ENCODE data around the gene E2F6. TPM values are rescaled to one million over a fixed set of nuclear protein-coding genes. Genes with fewer than 3 reads are reported as not detected.

The E2F6 gene
- total RNA-seq, 1 experiment from 2014 or later: 21.8 TPM

DNA sequence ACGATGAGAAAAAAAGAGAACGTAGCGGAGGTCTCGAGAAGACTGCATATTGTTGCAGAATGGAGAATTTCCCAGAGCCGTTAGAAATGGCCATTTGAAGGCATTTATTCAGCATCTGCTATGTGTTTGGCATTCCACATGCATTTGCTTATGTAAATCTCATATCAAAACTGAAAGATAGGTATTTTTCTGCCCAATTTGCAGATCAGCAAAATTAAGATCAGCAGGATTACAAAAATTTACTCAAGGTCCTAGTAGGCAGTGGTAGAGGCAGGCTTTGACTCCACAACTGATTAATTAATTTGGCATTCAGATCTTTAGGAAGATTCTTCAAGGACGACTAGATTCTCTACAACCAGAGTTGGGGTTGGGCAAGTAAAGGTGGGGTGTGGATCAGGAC is 1.8 kb upstream of the E2F6 start:
- peaks cover 8 to 12% of the 10 kb centered on the region in 2 experiments for H3K9me3 Mint-ChIP-seq
- H3K27ac ChIP-seq (ENCODE audit: insufficient read length, low read depth, low read length): no peak overlapping the region
- no peak overlapping the region for H2AFZ ChIP-seq (ENCODE audit: low read length)
- no CpG with 5 or more reads among the region's 6 CpGs for WGBS (ENCODE audit: extremely low coverage, insufficient read length, low lambda C conversion rate)
- H3K36me3 Mint-ChIP-seq (ENCODE audit: insufficient read depth in 1 of 3, low read depth in 3 of 3): peaks cover 17 to 22% (median 20%) of the 10 kb centered on the region in 3 experiments
- no peaks in the 10 kb centered on the region; the same call in 1 of the 2 replicates for H3K4me1 ChIP-seq (ENCODE audit: insufficient read depth, low read length)
- no peak overlapping the region for H3T11ph ChIP-seq (ENCODE audit: low read length)
- TF ChIP-seq, protein P1, sequence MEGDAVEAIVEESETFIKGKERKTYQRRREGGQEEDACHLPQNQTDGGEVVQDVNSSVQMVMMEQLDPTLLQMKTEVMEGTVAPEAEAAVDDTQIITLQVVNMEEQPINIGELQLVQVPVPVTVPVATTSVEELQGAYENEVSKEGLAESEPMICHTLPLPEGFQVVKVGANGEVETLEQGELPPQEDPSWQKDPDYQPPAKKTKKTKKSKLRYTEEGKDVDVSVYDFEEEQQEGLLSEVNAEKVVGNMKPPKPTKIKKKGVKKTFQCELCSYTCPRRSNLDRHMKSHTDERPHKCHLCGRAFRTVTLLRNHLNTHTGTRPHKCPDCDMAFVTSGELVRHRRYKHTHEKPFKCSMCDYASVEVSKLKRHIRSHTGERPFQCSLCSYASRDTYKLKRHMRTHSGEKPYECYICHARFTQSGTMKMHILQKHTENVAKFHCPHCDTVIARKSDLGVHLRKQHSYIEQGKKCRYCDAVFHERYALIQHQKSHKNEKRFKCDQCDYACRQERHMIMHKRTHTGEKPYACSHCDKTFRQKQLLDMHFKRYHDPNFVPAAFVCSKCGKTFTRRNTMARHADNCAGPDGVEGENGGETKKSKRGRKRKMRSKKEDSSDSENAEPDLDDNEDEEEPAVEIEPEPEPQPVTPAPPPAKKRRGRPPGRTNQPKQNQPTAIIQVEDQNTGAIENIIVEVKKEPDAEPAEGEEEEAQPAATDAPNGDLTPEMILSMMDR (conservative IDR thresholded peaks at IDR 0.05): no peak
- H3K27me3 ChIP-seq (ENCODE audit: insufficient read depth, low read length): no peaks in the 10 kb centered on the region
- H2AK5ac ChIP-seq (ENCODE audit: insufficient read length, low read length): no peak overlapping the region
- H3K27ac Mint-ChIP-seq: no peak overlapping the region
- no peak overlapping the region for H2BK15ac ChIP-seq (ENCODE audit: low read depth, low read length)
- H2BK12ac ChIP-seq (ENCODE audit: insufficient read length, low read depth, low read length): no peak overlapping the region
- no peak overlapping the region for H4K8ac ChIP-seq (replicated peaks; ENCODE audit: insufficient read length, low read depth, low read length)
- H3K23ac ChIP-seq (ENCODE audit: insufficient read length, low read depth, low read length): no peak overlapping the region
- no peak overlapping the region for H3K4me2 ChIP-seq (ENCODE audit: insufficient read depth, insufficient read length, low read length)
- no peak overlapping the region for H3K18ac ChIP-seq (ENCODE audit: insufficient read length, low read depth, low read length)
- no peak overlapping the region for H3K4ac ChIP-seq (ENCODE audit: low read depth, low read length)
- peaks cover 12% of the 10 kb centered on the region; the same call in 1 of the 2 replicates for H3K79me2 ChIP-seq (ENCODE audit: insufficient read depth, low read length)
- no peak overlapping the region for H3K4me3 Mint-ChIP-seq
- H2BK120ac ChIP-seq (ENCODE audit: low read depth, low read length, poor library complexity, severe bottlenecking): no peak overlapping the region
- no peak overlapping the region for H2BK5ac ChIP-seq (ENCODE audit: insufficient read length, low read length)
- H3K79me1 ChIP-seq (ENCODE audit: insufficient read depth, low read depth, low read length, poor library complexity, severe bottlenecking): peaks cover 11% of the 10 kb centered on the region
- peaks cover 4% of the 10 kb centered on the region for H3K23me2 ChIP-seq (ENCODE audit: insufficient read length, low read depth, low read length, poor library complexity, severe bottlenecking)
- H3K4me1 Mint-ChIP-seq: peaks cover 4 to 16% of the 10 kb centered on the region in 2 experiments
- H4K20me1 ChIP-seq (ENCODE audit: control insufficient read depth, insufficient read depth, insufficient read length): no peaks in the 10 kb centered on the region
- H4K91ac ChIP-seq (ENCODE audit: insufficient read length, low read depth, low read length): no peak overlapping the region
- no peak overlapping the region for H3K14ac ChIP-seq (ENCODE audit: insufficient read depth, low read length)
- no peak overlapping the region for H2BK20ac ChIP-seq (ENCODE audit: low read depth, low read length, poor library complexity, severe bottlenecking)
- no peaks in the 10 kb centered on the region for H3K9me3 ChIP-seq (ENCODE audit: control insufficient read depth, low read depth, low read length)
- no peak overlapping the region for H4K5ac ChIP-seq (ENCODE audit: insufficient read length, low read depth, low read length)
- peaks cover 25% of the 10 kb centered on the region for H3K27me3 Mint-ChIP-seq (ENCODE audit: low read depth)
- H3K56ac ChIP-seq (ENCODE audit: insufficient read length, low read depth, low read length): no peak overlapping the region
- DNase-seq: no peak
- no peak overlapping the region for H3K9ac ChIP-seq (ENCODE audit: extremely low read depth, insufficient read length, low read length)

Data from H9 (cell line).